Subcutaneous adipose tissue (tissue), 4 donors: Measurements from ENCODE around the gene KIAA2012. TPM values are rescaled to one million over a fixed set of nuclear protein-coding genes. Genes with fewer than 3 reads are reported as not detected.

Source experiments
- total RNA-seq, 4 donors: library from RNA; depleted of rRNA; stranded (reverse); fragments of >200 nt; gene quantifications; one replicate each; pipeline ENCODE4 v1.1.0, GENCODE V29; 2016
- TF ChIP-seq, protein P1 (sequence below): fragments of 450-650 bp; IDR thresholded peaks from one replicate; pipeline ENCODE4 v1.5.1; 2016; ENCODE audit warnings: low read depth, mild to moderate bottlenecking, control low read depth, antibody characterized with exemption, moderate library complexity

The KIAA2012 gene
- total RNA-seq, 4 donors from 2014 or later, result not detected

DNA sequence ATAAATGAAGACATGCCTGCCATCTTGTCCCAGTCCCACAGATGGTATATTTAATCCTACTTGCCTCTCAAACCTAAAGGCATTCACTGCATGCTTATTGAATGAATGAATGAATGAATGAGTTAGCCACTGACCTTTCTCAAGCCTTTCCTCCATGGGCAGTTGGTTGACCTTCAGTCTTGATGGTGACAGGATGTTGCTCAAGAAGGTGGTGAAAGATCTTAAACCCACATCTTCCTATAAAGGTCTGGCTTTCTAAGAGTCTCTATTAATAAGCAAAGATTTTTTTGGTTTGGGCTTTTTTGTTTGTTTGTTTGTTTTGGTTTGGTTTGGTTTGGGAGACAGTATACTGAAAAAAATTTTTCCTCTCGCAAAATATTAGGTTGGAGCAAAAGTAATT lies 41.7 kb downstream of the KIAA2012 start:
- TF ChIP-seq, protein P1, sequence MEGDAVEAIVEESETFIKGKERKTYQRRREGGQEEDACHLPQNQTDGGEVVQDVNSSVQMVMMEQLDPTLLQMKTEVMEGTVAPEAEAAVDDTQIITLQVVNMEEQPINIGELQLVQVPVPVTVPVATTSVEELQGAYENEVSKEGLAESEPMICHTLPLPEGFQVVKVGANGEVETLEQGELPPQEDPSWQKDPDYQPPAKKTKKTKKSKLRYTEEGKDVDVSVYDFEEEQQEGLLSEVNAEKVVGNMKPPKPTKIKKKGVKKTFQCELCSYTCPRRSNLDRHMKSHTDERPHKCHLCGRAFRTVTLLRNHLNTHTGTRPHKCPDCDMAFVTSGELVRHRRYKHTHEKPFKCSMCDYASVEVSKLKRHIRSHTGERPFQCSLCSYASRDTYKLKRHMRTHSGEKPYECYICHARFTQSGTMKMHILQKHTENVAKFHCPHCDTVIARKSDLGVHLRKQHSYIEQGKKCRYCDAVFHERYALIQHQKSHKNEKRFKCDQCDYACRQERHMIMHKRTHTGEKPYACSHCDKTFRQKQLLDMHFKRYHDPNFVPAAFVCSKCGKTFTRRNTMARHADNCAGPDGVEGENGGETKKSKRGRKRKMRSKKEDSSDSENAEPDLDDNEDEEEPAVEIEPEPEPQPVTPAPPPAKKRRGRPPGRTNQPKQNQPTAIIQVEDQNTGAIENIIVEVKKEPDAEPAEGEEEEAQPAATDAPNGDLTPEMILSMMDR, result no peak

DNA sequence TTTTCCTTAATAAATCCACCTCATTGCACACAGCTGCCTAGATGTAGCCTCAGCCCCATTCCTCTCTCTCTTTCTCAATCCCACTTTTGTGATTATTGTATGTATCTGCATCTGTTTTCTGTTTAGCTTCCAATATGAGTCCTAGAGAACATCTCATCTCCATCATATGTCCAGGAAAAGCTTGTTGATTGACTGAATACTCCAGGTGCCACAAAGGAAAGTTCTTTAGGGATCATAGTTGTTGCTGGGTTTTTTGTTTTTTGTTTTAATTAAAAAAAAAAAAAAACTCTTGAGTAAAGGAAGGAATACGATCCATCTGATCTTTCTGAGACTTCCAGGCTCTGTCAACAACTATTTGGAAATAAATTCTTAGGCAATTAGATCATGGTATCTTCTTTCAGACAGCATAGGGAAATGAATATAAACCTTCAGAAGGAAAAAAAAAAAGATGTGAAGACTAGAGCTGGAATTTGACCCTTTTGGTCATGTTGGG lies 42.5 kb downstream of the KIAA2012 start:
- TF ChIP-seq, protein P1, result no peak

DNA sequence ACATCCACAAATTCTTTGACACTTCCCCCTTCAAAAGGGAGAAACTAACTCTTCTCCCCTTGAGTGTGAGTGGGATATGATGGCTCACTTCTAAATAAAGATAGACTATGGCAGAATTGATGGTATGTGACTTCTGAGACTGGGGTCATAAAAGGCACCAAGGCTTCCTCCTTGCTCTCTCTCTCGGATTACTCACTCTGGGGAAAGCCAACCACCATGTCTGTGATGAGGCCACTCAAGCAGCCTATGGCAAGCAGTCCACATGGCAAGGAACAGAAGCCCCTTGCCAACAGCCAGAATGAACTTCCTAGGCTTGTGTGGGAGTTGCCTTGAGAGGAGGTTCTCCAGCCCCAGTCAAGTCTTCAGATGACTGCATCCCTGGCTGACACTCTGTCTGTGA lies 43.6 kb downstream of the KIAA2012 start:
- TF ChIP-seq, protein P1, result no peak

DNA sequence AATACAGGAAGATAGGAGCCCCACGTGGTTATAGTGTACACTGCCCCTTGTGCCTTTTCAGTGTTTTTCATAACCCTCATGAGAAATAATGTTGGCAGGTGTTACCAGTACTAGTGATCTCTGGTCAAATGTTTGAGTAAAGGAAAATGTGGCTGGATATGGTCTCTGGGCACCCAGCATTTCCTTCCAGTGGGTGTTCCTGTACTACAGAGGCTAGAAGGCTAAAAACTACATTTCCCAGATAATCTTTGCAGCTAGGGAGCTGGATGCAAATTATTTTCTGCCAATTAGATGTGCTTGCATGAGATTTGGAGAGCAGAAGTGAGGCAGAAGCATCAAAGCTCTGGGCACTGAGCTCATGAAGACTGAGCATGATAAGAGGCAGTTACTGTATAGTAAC lies 45.1 kb downstream of the KIAA2012 start:
- TF ChIP-seq, protein P1, result no peak

DNA sequence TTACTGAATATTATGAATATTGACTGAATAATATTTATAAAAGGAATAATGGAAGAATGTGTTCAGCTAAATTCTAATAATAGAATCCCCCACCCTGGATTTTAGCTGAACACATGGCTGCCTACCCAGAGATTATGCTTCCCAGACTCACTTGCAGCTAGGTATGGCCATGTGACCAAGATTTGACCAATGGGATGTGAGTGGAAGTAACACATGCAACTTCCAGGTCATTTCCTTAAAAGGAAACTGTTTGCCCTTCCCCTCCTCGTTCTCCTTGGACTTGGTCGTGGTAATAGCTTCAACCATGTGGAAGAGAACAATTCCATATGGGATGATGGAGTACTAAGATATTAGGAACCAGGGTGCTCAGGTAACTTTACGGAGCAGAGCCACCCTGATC lies 47.8 kb downstream of the KIAA2012 start:
- TF ChIP-seq, protein P1, result no peak

DNA sequence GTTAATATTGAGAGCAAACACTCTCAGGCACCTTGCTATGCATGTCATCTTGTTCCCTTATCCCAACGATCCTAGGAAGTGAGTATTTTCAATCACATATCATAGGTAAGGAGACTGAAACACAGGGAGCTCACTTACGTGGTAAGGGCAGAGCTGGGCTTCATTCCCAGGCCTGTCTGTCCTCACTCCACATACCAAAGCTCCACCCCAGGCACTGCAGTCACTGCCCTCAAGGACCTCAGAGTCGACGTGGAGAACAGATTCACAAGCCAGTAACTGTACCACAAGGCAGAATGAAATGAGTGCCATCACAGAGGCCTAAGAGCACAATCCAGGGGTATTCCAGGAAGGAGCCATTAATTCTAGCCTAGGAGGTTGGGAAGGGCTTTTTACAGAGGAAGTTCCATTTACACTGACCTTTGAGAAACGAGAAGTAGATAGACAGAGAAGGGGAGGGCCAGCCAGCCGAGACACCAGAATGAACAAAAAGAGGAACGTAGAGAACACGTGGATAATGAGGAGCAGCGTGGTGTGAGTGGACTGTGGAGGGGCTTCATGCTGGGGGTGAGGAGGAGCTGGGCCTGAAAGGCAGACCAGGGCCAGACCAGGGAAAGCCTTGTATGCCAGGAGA lies 48.6 kb downstream of the KIAA2012 start:
- TF ChIP-seq, protein P1, result no peak

DNA sequence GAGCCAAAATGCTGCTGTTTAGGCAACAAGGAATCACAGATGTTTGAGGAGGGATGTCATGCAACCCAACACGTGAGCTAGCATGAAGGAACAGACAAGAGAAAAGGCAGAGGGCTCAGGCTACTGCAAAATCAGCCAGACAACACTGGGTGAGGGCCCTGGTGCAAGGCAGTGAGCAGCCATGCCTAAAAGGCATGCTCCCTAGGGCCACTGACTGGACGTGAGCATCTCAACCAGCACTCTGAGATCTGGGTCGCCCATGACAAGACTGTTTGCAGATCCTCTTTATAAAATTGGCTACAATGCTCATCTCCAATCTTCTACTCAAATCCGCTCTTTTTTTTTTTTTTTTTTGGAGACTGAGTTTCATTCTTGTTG lies 49.1 kb downstream of the KIAA2012 start:
- TF ChIP-seq, protein P1, result no peak
